ENCODE results near the gene AFAP1L2. TPM values are rescaled to one million over a fixed set of nuclear protein-coding genes. Genes with fewer than 3 reads are reported as not detected.
A peak's percentile ranks its signal among the peaks of the same experiment; 100 is the strongest.

Gene AFAP1L2
- total RNA-seq, 4 donors from 2014 or later: 20.5 to 29.5 (median 23.9) TPM

DNA sequence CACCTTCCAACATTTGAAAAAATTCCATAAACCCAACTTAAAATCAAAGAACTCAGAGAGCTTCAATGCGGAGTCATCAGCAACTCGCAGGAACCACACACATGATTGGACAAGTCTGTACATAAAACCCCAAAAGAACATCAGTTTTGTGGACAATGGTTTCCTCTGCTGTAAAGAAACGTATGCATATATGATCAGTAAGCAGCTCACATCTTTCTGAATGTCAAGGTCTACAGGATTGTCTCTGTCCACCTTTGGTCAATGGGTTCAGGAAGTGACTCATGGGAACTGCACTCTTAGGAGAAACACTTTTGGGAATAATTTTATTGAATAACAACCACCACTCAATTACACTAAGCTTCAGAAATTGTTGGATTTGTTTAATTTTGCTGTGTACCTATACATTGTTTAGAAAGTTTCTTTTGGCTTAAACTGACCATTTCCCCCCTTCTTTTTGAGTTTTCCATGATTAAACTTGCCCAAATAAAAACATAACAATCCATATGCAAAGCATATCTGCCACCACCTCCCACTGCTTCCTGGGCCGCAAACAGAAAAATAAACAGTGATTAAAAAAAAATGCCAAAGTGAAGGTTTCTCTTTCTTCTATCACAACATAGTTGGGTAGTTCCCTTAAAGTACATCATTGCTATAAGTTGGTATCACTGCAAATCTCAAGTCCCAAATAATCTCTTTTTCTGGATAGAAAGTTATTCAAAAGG lies 27.3 kb upstream of the AFAP1L2 start:
- no peak for ATAC-seq
- 83 to 93% methylated on average over 2 to 4 of the region's 4 CpGs for WGBS, 2 donors (ENCODE audit: low coverage in 1 of 2)

DNA sequence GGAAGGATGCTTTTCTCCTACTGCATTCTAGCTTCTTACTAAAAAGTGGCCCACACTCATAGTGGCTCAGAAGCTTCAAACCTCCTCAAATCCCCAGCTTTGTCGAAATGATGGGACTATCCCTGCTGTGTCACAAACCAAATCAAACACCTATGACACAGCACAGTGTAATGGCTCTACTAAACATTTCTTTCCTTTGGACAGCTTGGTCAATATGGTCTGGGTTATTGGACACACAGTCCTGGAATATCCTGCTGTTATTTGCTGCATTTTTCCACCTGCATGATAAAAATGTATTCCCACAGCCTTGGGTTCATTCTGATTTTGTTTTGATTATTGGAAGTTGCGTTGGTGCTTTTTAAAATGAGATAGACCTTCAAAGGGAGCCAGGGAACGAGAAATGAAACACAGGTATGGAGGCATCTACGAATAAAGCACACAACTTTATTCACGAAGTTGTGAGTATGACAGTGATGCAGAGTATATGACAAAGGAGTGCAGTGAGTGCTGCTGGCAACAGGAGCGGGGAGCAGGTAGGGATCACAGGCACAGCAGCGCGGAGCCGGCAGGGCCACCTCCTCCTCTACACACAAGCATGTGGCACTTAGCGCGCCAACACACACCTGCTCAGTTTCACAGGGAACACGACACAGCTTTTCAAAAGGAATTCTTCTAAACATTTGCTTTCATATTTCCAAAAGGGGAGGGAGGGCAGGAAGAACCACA lies 26.5 kb upstream of the AFAP1L2 start:
- Histone ChIP-seq H3K4me1 (peaks cover 0 to 21% (median 5%) of the 10 kb centered on the region in 3 donors), H3K9me3 (no peaks in the 10 kb centered on the region), H3K27me3 (no peaks in the 10 kb centered on the region), H3K27ac (no peak overlapping the region), H3K4me3 (no peak overlapping the region), H3K36me3 (peaks cover 0 to 29% of the 10 kb centered on the region in 2 donors)
- ATAC-seq: no peak
- TF ChIP-seq EP300 (IDR thresholded peaks at IDR 0.05) (no peak), POLR2A (IDR thresholded peaks at IDR 0.05) (no peak), POLR2AphosphoS5 (IDR thresholded peaks at IDR 0.05) (no peak)
- TF ChIP-seq, protein P1, sequence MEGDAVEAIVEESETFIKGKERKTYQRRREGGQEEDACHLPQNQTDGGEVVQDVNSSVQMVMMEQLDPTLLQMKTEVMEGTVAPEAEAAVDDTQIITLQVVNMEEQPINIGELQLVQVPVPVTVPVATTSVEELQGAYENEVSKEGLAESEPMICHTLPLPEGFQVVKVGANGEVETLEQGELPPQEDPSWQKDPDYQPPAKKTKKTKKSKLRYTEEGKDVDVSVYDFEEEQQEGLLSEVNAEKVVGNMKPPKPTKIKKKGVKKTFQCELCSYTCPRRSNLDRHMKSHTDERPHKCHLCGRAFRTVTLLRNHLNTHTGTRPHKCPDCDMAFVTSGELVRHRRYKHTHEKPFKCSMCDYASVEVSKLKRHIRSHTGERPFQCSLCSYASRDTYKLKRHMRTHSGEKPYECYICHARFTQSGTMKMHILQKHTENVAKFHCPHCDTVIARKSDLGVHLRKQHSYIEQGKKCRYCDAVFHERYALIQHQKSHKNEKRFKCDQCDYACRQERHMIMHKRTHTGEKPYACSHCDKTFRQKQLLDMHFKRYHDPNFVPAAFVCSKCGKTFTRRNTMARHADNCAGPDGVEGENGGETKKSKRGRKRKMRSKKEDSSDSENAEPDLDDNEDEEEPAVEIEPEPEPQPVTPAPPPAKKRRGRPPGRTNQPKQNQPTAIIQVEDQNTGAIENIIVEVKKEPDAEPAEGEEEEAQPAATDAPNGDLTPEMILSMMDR (IDR thresholded peaks at IDR 0.05): no peak
- 97 to 100% methylated on average over 1 to 10 of the region's 12 CpGs for WGBS, 2 donors (ENCODE audit: low coverage in 1 of 2)

More for the DNA sequence above, 27.3 kb upstream of the AFAP1L2 start:
- Histone ChIP-seq H3K4me1 (peaks cover 0 to 15% (median 5%) of the 10 kb centered on the region in 3 donors), H3K27ac (no peak overlapping the region), H3K27me3 (no peaks in the 10 kb centered on the region), H3K9me3 (no peaks in the 10 kb centered on the region), H3K4me3 (no peak overlapping the region), H3K36me3 (peaks cover 0 to 36% of the 10 kb centered on the region in 2 donors)
- no peak for TF ChIP-seq POLR2AphosphoS5 (IDR thresholded peaks at IDR 0.05)
- TF ChIP-seq EP300 (IDR thresholded peaks at IDR 0.05): no peak
- TF ChIP-seq, protein P1 (IDR thresholded peaks at IDR 0.05): no peak
- no peak for TF ChIP-seq POLR2A (IDR thresholded peaks at IDR 0.05)

DNA sequence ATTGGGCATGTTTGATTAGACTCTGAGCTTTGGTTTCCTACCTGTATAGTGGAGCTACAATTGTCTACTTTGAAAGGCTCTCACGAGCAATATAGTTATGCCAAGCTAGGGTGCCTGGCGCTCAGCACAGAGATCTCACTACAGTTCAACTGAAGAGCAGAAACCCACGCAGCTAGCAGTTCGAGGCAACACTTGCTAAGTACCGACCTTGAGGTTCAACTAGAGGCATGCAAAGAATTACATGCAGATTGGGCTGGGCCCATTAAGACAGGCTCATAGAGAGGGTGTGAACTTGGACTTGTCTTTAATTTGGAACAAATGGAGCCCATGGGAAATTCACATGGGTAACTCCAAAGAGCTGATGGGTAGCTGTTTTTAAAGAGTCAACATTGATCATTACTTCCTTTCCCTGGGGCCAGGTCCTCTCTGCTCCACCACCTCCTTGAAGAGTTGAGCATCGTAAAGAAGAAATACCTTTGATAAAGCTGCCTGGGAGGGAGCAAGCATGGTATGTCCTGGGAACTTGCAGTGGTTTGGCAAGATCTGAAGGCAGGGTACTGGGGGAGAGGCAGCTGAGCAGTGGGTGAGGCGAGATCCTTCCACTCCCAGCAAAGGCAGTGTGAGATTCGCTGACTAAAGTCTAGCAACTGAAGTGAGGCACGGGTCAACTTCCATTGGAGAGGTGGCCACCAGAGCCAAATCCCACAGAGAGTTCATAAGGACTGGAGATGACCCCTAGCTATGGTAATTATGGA lies 25.5 kb upstream of the AFAP1L2 start:
- 68 to 88% methylated on average over 3 to 8 of the region's 9 CpGs for whole genome bisulfite sequencing, 2 donors (ENCODE audit: low coverage in 1 of 2)
- H3K4me1 ChIP-seq: peaks cover 0 to 22% (median 5%) of the 10 kb centered on the region in 3 donors
- TF ChIP-seq POLR2AphosphoS5 (IDR thresholded peaks at IDR 0.05): peak; percentile 1
- TF ChIP-seq POLR2A (IDR thresholded peaks at IDR 0.05): no peak
- H3K9me3 ChIP-seq: no peaks in the 10 kb centered on the region
- no peak overlapping the region for H3K27ac ChIP-seq
- no peak overlapping the region for H3K4me3 ChIP-seq
- no peaks in the 10 kb centered on the region for H3K27me3 ChIP-seq
- H3K36me3 ChIP-seq: peaks cover 0 to 18% of the 10 kb centered on the region in 2 donors
- no peak for ATAC-seq

DNA sequence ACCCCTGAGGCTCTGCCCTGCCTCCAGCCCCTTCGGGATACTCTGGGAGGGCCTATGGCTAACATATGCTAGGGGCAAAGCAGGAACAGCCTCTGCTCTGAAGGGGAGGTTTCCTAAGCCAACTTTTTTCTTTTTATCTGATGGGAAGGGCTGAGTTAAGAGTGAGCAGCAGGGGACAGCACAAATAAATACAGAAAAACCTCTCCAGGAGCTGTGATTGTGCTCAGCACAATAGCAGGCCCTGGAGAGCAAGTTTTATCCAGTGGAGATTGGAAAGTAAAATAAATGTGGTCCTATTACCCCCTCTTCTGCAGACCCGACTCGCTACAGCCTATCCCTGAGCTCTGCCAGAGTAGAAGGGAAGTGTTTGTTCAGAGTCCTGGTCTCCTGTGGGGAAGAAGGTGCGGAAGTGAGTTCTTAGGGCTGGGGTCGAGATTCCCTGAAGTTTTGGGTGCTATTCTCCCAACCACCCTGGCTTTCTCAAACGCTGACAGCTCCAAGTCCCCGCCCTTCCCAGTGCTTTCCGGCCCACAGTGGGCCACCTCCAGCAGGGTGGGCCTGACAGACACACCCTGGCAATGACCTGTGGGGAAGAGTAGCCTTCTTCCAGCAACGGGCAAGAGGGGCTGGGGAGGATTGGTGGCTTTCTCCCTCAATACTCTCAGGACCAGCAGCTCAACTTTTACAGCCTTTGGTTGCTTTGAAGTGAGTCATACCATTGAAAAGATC lies 23.0 kb upstream of the AFAP1L2 start:
- Histone ChIP-seq H3K27me3 (no peaks in the 10 kb centered on the region), H3K4me3 (no peak overlapping the region), H3K9me3 (no peaks in the 10 kb centered on the region), H3K4me1 (peaks cover 0 to 22% (median 5%) of the 10 kb centered on the region in 3 donors), H3K27ac (peak overlapping the region in 3 of 4 donors; percentile 35 to 51 (median 38)), H3K36me3 (peaks cover 0 to 5% of the 10 kb centered on the region in 2 donors)
- TF ChIP-seq POLR2A (IDR thresholded peaks at IDR 0.05) (no peak), EP300 (IDR thresholded peaks at IDR 0.05) (no peak), POLR2AphosphoS5 (IDR thresholded peaks at IDR 0.05) (no peak)
- TF ChIP-seq, protein P1 (IDR thresholded peaks at IDR 0.05): peak in 1 of 4 experiments; percentile 30
- ATAC-seq: no peak
- 51 to 79% methylated on average over 2 to 5 of the region's 9 CpGs for WGBS, 2 donors (ENCODE audit: low coverage in 1 of 2)
